Muscle of leg (tissue), 11 donors: ENCODE data around the gene IQSEC3. TPM values are rescaled to one million over a fixed set of nuclear protein-coding genes. Genes with fewer than 3 reads are reported as not detected.

Experiments
- DNase-seq: peaks from one replicate; pipeline ENCODE4 v3.0.0; 2013
- H3K27ac ChIP-seq: one replicate; pipeline ENCODE4 v1.5.1; 2013; ENCODE audit warnings: mild to moderate bottlenecking, low read length, control low read depth
- H3K27me3 ChIP-seq: one replicate; pipeline ENCODE4 v1.6.1; 2013; ENCODE audit warnings: low read length; ENCODE audit not compliant: control insufficient read depth, insufficient read depth
- H3K36me3 ChIP-seq: one replicate; pipeline ENCODE4 v1.6.1; 2013; ENCODE audit warnings: low read length; ENCODE audit not compliant: control insufficient read depth, insufficient read depth
- H3K4me1 ChIP-seq: one replicate; pipeline ENCODE4 v1.6.1; 2013; ENCODE audit warnings: low read length; ENCODE audit not compliant: control insufficient read depth, insufficient read depth
- H3K4me3 ChIP-seq: one replicate; pipeline ENCODE4 v1.5.1; 2013; ENCODE audit warnings: low read length, control low read depth
- H3K9me3 ChIP-seq: replicated peaks from 2 replicates; pipeline ENCODE4 v1.6.1; 2013; ENCODE audit warnings: low read depth, low read length; ENCODE audit not compliant: control insufficient read depth
- WGBS: methylation state at CpG from one replicate; pipeline ENCODE4 v1.1.5; 2013; ENCODE audit warnings: missing lambda C conversion rate; ENCODE audit not compliant: insufficient coverage; 5-methylcytosine and 5-hydroxymethylcytosine counted together
- polyA plus RNA-seq, 8 donors: library from polyadenylated mRNA; unstranded; fragments of 120-200 nt; gene quantifications; one replicate each; pipeline versions ENCODE4 v1.2.1 to v1.2.3, GENCODE V29; 2013; ENCODE audit warnings: inconsistent platforms in 1 of 8, low replicate concordance in 1 of 8; ENCODE audit not compliant: insufficient read length in 8 of 8, insufficient read depth in 1 of 8
- total RNA-seq: library from RNA; stranded (reverse); fragments of 120-200 nt; gene quantifications from one replicate; pipeline ENCODE4 v1.2.4, GENCODE V29; 2013

Gene IQSEC3
- total and polyA plus RNA-seq, 9 donors = 1.1 to 4.8 (median 2.9) TPM

GRCh38 chr12:98924-99352 lies 32.4 kb downstream of the IQSEC3 start:
- no peak for DNase-seq
- Histone ChIP-seq H3K27me3 (peaks cover 44% of the 10 kb centered on the region), H3K4me3 (no peak overlapping the region), H3K36me3 (no peaks in the 10 kb centered on the region), H3K27ac (no peak overlapping the region), H3K9me3 (no peaks in the 10 kb centered on the region), H3K4me1 (peaks cover 3% of the 10 kb centered on the region)
- 15% methylated on average over 9 of the region's 12 CpGs for WGBS

- H3K36me3 ChIP-seq = no peaks in the 10 kb centered on the region
- H3K4me1 ChIP-seq = peaks cover 6% of the 10 kb centered on the region
- WGBS = 15% methylated on average over 10 of the region's 13 CpGs
- H3K27ac ChIP-seq = no peak overlapping the region
- no peaks in the 10 kb centered on the region for H3K9me3 ChIP-seq
- peak; percentile 41 for DNase-seq
- no peak overlapping the region for H3K4me3 ChIP-seq
- H3K27me3 ChIP-seq = peaks cover 44% of the 10 kb centered on the region
Observed at GRCh38 chr12:99605-100004, 33.0 kb downstream of the IQSEC3 start.

- 43% methylated on average over 12 of the region's 15 CpGs for WGBS
- peaks cover 51% of the 10 kb centered on the region for H3K27me3 ChIP-seq
Observed at GRCh38 chr12:101969-102878, 35.7 kb downstream of the IQSEC3 start.

GRCh38 chr12:102879-103168 lies 36.3 kb downstream of the IQSEC3 start:
- Histone ChIP-seq H3K9me3 (no peaks in the 10 kb centered on the region), H3K4me1 (peaks cover 17% of the 10 kb centered on the region), H3K27me3 (peaks cover 47% of the 10 kb centered on the region), H3K36me3 (no peaks in the 10 kb centered on the region), H3K27ac (no peak overlapping the region), H3K4me3 (no peak overlapping the region)
- WGBS = 60% methylated on average over 6 of the region's 7 CpGs
- no peak for DNase-seq

More at GRCh38 chr12:101969-102878, 35.7 kb downstream of the IQSEC3 start:
- no peaks in the 10 kb centered on the region for H3K36me3 ChIP-seq
- no peak overlapping the region for H3K27ac ChIP-seq
- H3K9me3 ChIP-seq = no peaks in the 10 kb centered on the region
- H3K4me3 ChIP-seq = no peak overlapping the region
- peaks cover 17% of the 10 kb centered on the region for H3K4me1 ChIP-seq
- DNase-seq = no peak

- WGBS = 80% methylated on average over 3 of the region's 19 CpGs
- no peak overlapping the region for H3K4me3 ChIP-seq
- no peak for DNase-seq
- peaks cover 42% of the 10 kb centered on the region for H3K27me3 ChIP-seq
- peaks cover 17% of the 10 kb centered on the region for H3K4me1 ChIP-seq
- no peaks in the 10 kb centered on the region for H3K36me3 ChIP-seq
- H3K9me3 ChIP-seq = no peaks in the 10 kb centered on the region
- H3K27ac ChIP-seq = no peak overlapping the region
Observed at GRCh38 chr12:103169-103981, 36.8 kb downstream of the IQSEC3 start.

- 41% methylated on average over 35 of the region's 40 CpGs for WGBS
- DNase-seq = peak; percentile 42
- H3K4me3 ChIP-seq = no peak overlapping the region
- H3K27me3 ChIP-seq = peaks cover 30% of the 10 kb centered on the region
- H3K27ac ChIP-seq = no peak overlapping the region
- H3K36me3 ChIP-seq = no peaks in the 10 kb centered on the region
- H3K9me3 ChIP-seq = no peaks in the 10 kb centered on the region
- peaks cover 25% of the 10 kb centered on the region for H3K4me1 ChIP-seq
Observed at GRCh38 chr12:104551-105081, 38.0 kb downstream of the IQSEC3 start.

- Histone ChIP-seq H3K4me3 (no peak overlapping the region), H3K9me3 (no peaks in the 10 kb centered on the region), H3K27ac (no peak overlapping the region), H3K36me3 (no peaks in the 10 kb centered on the region), H3K27me3 (peaks cover 21% of the 10 kb centered on the region), H3K4me1 (peaks cover 25% of the 10 kb centered on the region)
- 93% methylated on average over 3 of the region's 4 CpGs for WGBS
- DNase-seq = peak; percentile 17
Observed at GRCh38 chr12:105696-106095, 39.1 kb downstream of the IQSEC3 start.

GRCh38 chr12:106118-106591 lies 39.6 kb downstream of the IQSEC3 start:
- Histone ChIP-seq H3K27ac (peak overlapping the region; percentile 33), H3K4me3 (no peak overlapping the region), H3K27me3 (peaks cover 16% of the 10 kb centered on the region), H3K36me3 (no peaks in the 10 kb centered on the region), H3K4me1 (peaks cover 25% of the 10 kb centered on the region), H3K9me3 (no peaks in the 10 kb centered on the region)
- WGBS = 67% methylated on average over 1 of the region's 5 CpGs
- peak; percentile 57 for DNase-seq

- Histone ChIP-seq H3K27me3 (peaks cover 10% of the 10 kb centered on the region), H3K4me1 (peaks cover 25% of the 10 kb centered on the region), H3K27ac (no peak overlapping the region), H3K36me3 (no peaks in the 10 kb centered on the region), H3K9me3 (no peaks in the 10 kb centered on the region), H3K4me3 (no peak overlapping the region)
- 67% methylated on average over 8 of the region's 9 CpGs for WGBS
- peak; percentile 66 for DNase-seq
Observed at GRCh38 chr12:108594-108993, 42.0 kb downstream of the IQSEC3 start.

GRCh38 chr12:109446-109845 lies 42.9 kb downstream of the IQSEC3 start:
- Histone ChIP-seq H3K27ac (no peak overlapping the region), H3K9me3 (no peaks in the 10 kb centered on the region), H3K27me3 (peaks cover 9% of the 10 kb centered on the region), H3K36me3 (no peaks in the 10 kb centered on the region), H3K4me1 (peaks cover 24% of the 10 kb centered on the region), H3K4me3 (no peak overlapping the region)
- WGBS = 50% methylated on average over 6 of the region's 6 CpGs
- no peak for DNase-seq
